Iris pigment epithelial cell (primary cell): ENCODE results near the gene ME3.

ENCODE experiments used
- DNase-seq: peaks from one replicate; pipeline ENCODE4 v3.0.0-alpha.2; 2011; ENCODE audit warnings: low read depth

The ME3 gene

GRCh38 chr11:86692746-86693145, 20.3 kb upstream of the ME3 start:
- DNase-seq = no peak

- peak; percentile 75 for DNase-seq
These were observed 19.9 kb upstream of the ME3 start for GRCh38 chr11:86692317-86692716.

- DNase-seq = peak; percentile 94
These were observed 16.2 kb upstream of the ME3 start for GRCh38 chr11:86688398-86689179.

GRCh38 chr11:86687185-86687778, 14.9 kb upstream of the ME3 start:
- no peak for DNase-seq

GRCh38 chr11:86686531-86686930, 14.1 kb upstream of the ME3 start:
- no peak for DNase-seq

- no peak for DNase-seq
These were observed 9.0 kb upstream of the ME3 start for GRCh38 chr11:86681483-86681756.

GRCh38 chr11:86680716-86681482, 8.5 kb upstream of the ME3 start:
- no peak for DNase-seq

GRCh38 chr11:86678823-86679222, 6.4 kb upstream of the ME3 start:
- peak; percentile 90 for DNase-seq

GRCh38 chr11:86678296-86678695, 5.9 kb upstream of the ME3 start:
- no peak for DNase-seq

- DNase-seq = no peak
These were observed 4.2 kb upstream of the ME3 start for GRCh38 chr11:86676533-86677154.

GRCh38 chr11:86676010-86676409, 3.6 kb upstream of the ME3 start:
- no peak for DNase-seq

- no peak for DNase-seq
These were observed 2.6 kb upstream of the ME3 start for GRCh38 chr11:86675017-86675416.

GRCh38 chr11:86673872-86674750, 1.7 kb upstream of the ME3 start:
- DNase-seq = no peak

- DNase-seq = no peak
These were observed 833 bp upstream of the ME3 start for GRCh38 chr11:86673055-86673843.

GRCh38 chr11:86671531-86672006, 847 bp downstream of the ME3 start:
- no peak for DNase-seq

GRCh38 chr11:86670911-86671310, 1.5 kb downstream of the ME3 start:
- no peak for DNase-seq

GRCh38 chr11:86670181-86670580, 2.2 kb downstream of the ME3 start:
- peak; percentile 81 for DNase-seq

- no peak for DNase-seq
These were observed 3.0 kb downstream of the ME3 start for GRCh38 chr11:86669424-86669823.

- no peak for DNase-seq
These were observed 3.5 kb downstream of the ME3 start for GRCh38 chr11:86668929-86669328.

GRCh38 chr11:86666193-86666592, 6.2 kb downstream of the ME3 start:
- DNase-seq = no peak

- no peak for DNase-seq
These were observed 7.5 kb downstream of the ME3 start for GRCh38 chr11:86664930-86665329.
